H1 (cell line): ENCODE data around the gene MROH7.

Source experiments
- CHD1 ChIP-seq: IDR thresholded peaks from 2 replicates; pipeline ENCODE4 v1.6.1; 2012; ENCODE audit warnings: low read depth, low read length, improper control_type of control experiment
- CTCF ChIP-seq, 3 experiments: IDR thresholded peaks; 1 replicate in 2 of 3; 2 replicates in 1 of 3; pipeline versions ENCODE4 v1.5.1 to v1.6.1; 2011; ENCODE audit warnings: low read length in 3 of 3, mild to moderate bottlenecking in 3 of 3, inconsistent platforms in 2 of 3, low read depth in 1 of 3, moderate library complexity in 1 of 3; ENCODE audit not compliant: insufficient read depth in 1 of 3; ENCODE audit errors: control extremely low read depth in 1 of 3
- EZH2 ChIP-seq: fragments of 200-600 bp; sonication (generic); IDR thresholded peaks from 2 replicates; pipeline ENCODE4 v1.7.1; 2012; ENCODE audit warnings: low read depth, mild to moderate bottlenecking, moderate library complexity, low read length, inconsistent platforms; ENCODE audit not compliant: severe bottlenecking
- NANOG ChIP-seq: IDR thresholded peaks from 2 replicates; pipeline ENCODE4 v1.6.1; 2011; ENCODE audit warnings: low read length, low read depth, mild to moderate bottlenecking, inconsistent platforms; ENCODE audit not compliant: insufficient read depth, poor library complexity, severe bottlenecking
- NRF1 ChIP-seq: IDR thresholded peaks from 2 replicates; pipeline ENCODE4 v1.6.1; 2011; ENCODE audit warnings: mild to moderate bottlenecking, low read depth, low read length, improper control_type of control experiment
- POLR2A ChIP-seq, 2 experiments: IDR thresholded peaks; 1 replicate in 1 of 2; 2 replicates in 1 of 2; pipeline ENCODE4 v1.6.1; 2011; ENCODE audit warnings: low read depth in 2 of 2, low read length in 2 of 2, mild to moderate bottlenecking in 2 of 2; ENCODE audit errors: control extremely low read depth in 1 of 2
- POLR2AphosphoS5 ChIP-seq: IDR thresholded peaks from 2 replicates; pipeline ENCODE4 v1.6.1; 2011; ENCODE audit warnings: low read depth, low read length
- SUZ12 ChIP-seq: fragments of 200-600 bp; sonication (generic); IDR thresholded peaks from 2 replicates; pipeline ENCODE4 v1.6.1; 2012; ENCODE audit warnings: mild to moderate bottlenecking, inconsistent platforms, low read length, moderate library complexity, mixed read lengths
- TAF1 ChIP-seq: IDR thresholded peaks from 2 replicates; pipeline ENCODE4 v1.6.1; 2011; ENCODE audit warnings: mild to moderate bottlenecking, low read depth, low read length

- TF ChIP-seq SUZ12 (no peak), CTCF (IDR thresholded peaks at IDR 0.05; ENCODE audit: control extremely low read depth in 1 of 3, insufficient read depth in 1 of 3, low read depth in 1 of 3, low read length in 3 of 3) (no peak), POLR2AphosphoS5 (no peak), EZH2 (no peak), POLR2A (IDR thresholded peaks at IDR 0.05; ENCODE audit: control extremely low read depth in 1 of 2, low read depth in 2 of 2, low read length in 2 of 2) (no peak), CHD1 (no peak), NRF1 (no peak), NANOG (no peak), TAF1 (no peak)
These were observed 44.8 kb upstream of the MROH7 start for GRCh38 chr1:54596756-54597155.
